Erythroblast (primary cell): ENCODE measurements around the gene ZBTB11.
A peak's percentile ranks its signal among the peaks of the same experiment; 100 is the strongest.
"Not testable (repeated sequence)": the region's sequence is repeated elsewhere in the genome, so short reads cannot be mapped to it uniquely, and the experiment has no call there.

Source experiments
- DNase-seq, 2 experiments: peaks; one replicate each; lab custom pipeline; 2025; lab: John Stamatoyannopoulos, UW
- GATA1 ChIP-seq: IDR thresholded peaks from 2 replicates; pipeline ENCODE4 v1.6.1; 2011; ENCODE audit warnings: low read depth, mild to moderate bottlenecking, control low read depth, low read length, moderate library complexity
- POLR2A ChIP-seq: IDR thresholded peaks from 2 replicates; pipeline ENCODE4 v1.6.1; 2011; ENCODE audit warnings: mild to moderate bottlenecking, low read length

Gene ZBTB11, protein sequence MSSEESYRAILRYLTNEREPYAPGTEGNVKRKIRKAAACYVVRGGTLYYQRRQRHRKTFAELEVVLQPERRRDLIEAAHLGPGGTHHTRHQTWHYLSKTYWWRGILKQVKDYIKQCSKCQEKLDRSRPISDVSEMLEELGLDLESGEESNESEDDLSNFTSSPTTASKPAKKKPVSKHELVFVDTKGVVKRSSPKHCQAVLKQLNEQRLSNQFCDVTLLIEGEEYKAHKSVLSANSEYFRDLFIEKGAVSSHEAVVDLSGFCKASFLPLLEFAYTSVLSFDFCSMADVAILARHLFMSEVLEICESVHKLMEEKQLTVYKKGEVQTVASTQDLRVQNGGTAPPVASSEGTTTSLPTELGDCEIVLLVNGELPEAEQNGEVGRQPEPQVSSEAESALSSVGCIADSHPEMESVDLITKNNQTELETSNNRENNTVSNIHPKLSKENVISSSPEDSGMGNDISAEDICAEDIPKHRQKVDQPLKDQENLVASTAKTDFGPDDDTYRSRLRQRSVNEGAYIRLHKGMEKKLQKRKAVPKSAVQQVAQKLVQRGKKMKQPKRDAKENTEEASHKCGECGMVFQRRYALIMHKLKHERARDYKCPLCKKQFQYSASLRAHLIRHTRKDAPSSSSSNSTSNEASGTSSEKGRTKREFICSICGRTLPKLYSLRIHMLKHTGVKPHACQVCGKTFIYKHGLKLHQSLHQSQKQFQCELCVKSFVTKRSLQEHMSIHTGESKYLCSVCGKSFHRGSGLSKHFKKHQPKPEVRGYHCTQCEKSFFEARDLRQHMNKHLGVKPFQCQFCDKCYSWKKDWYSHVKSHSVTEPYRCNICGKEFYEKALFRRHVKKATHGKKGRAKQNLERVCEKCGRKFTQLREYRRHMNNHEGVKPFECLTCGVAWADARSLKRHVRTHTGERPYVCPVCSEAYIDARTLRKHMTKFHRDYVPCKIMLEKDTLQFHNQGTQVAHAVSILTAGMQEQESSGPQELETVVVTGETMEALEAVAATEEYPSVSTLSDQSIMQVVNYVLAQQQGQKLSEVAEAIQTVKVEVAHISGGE

DNA sequence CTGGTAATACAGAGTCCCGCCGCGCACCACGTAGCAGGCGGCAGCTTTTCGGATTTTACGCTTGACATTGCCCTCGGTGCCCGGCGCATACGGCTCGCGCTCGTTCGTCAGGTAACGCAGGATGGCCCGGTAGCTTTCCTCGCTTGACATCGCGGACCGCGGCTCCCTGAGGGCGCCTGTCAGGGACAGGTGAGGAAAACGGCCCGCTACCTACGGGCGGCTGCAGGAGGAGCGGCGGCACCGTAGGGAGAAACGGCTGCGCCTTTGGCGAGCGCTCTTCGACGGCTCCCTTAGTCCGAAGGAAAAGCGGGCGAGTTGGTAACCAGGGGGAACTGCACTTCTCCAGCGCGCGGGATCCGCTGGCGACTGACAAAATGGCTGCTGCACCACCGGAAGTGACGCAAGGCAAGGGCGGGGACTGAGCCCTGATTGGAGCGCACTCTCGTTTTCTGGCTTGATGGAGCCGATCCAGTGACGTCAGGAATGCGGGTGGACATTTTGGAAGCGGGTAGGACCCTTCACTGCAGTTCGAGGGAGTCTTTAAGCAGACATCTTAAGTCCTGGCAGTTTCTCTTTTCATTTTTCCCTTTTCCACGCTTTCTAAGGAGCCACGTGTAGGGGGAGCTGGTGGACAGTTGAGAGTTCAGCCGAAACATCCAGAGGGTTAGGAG lies at the start of gene ZBTB11:
ZBTB11 (minus strand) TSS at position 368 of the 671 bp plus-strand sequence; CDS start at position 150, 218 bp downstream.
- no peak for TF ChIP-seq GATA1
- peak; percentile 85 for TF ChIP-seq POLR2A
- no peak for DNase-seq

DNA sequence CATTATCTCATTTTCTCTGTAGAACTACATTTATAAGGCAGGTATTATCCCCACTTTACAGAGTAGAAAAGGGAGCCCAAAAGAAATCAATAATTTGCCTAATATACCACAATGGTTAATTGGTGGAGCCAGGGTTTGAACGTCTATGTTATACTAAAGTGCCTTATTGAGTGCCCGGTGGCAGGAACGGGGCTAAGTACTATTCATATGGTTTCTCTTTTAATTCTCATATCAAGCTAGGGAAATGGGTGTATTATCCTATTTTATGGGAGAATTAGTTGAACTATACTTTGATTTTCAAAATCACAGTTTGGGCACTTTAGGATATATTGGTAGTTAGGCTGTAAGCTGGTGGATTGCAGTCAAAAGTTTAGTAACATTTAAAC lies 49.0 kb upstream of the ZBTB11 start:
- TF ChIP-seq POLR2A (no peak), GATA1 (no peak)

DNA sequence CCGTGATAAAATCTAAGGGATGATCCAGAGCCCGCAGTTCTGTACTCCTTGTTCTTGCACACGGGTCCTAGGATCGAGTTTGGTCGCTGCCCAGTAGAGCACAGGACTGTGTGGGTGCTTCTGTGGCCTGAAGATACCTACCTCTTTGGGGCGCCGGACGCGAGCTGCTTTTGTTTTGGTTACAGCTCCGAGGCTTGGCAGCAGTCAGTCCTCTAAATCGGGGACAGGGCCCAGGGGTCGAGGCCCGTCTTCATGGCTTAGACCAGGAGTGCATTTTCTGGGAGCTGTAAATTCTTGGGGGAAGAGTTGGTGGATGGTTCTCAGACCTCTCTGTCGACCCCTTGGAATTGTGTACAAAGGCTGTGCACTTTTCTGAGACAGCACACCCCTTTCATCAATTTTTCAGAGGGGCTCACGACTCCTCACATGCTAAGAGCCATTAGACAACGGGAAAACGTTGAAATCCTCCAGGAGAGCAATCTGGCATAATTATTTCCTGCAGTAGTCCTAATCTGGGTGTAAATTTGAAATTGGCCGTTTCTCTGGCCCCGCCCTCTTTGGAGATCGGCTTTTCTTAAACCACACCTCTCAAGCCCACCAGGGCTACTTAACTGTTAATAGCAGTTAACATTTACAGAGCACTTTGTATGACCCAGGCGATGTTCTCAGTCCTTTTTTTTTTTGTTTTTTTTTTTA lies 48.4 kb upstream of the ZBTB11 start:
- no peak for TF ChIP-seq GATA1
- no peak for TF ChIP-seq POLR2A
- DNase-seq: peak; percentile 70 to 73

More for the DNA sequence above, 49.0 kb upstream of the ZBTB11 start:
- DNase-seq: peak in 1 of 2 experiments; percentile 36

DNA sequence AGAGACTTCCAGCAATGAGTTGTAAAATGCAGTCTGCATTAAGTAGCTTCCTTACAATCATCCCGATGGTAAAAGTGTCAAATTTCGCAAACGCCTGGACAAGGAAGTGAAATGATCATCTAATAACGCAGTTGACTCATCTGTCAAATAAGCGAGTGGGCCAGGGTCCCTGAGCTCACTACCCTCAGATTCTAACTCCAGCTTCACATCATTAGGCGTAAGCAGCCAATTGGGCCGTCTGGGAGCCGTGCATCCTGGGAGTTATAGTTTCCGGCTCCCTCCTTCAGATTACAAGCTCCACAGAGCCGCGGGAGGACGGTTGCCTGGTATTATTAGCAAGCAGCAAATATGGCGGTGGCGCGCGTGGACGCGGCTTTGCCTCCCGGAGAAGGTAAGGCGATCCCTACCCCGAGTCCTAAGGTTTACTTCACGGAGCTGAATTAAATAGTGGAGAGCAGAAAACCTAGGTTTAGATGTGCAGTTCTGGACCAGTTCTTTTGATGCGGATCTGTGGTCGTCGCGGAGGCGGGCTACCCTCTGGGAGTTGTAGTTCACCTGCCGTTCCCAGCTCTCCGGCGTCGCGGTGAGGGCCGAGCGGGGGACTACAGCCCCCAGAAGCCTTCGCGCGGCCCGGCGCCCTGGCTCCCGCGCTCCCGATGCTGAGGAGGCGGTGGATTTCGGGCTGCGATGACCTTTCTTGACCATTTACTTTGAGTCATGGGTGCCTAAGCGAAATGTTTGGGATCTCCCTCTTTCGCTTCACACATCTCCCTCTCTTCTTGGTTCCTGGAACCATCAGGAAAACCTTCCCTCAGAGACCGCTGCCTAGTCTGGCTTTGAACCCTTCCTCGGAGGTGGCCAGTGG lies 47.6 kb upstream of the ZBTB11 start, which contains the start of gene CEP97:
CEP97 (plus strand) TSS at position 286 of the 865 bp plus-strand sequence; CDS start at position 349, 63 bp downstream.
- DNase-seq: peak; percentile 92 to 94
- peak; percentile 76 for TF ChIP-seq POLR2A
- no peak for TF ChIP-seq GATA1

DNA sequence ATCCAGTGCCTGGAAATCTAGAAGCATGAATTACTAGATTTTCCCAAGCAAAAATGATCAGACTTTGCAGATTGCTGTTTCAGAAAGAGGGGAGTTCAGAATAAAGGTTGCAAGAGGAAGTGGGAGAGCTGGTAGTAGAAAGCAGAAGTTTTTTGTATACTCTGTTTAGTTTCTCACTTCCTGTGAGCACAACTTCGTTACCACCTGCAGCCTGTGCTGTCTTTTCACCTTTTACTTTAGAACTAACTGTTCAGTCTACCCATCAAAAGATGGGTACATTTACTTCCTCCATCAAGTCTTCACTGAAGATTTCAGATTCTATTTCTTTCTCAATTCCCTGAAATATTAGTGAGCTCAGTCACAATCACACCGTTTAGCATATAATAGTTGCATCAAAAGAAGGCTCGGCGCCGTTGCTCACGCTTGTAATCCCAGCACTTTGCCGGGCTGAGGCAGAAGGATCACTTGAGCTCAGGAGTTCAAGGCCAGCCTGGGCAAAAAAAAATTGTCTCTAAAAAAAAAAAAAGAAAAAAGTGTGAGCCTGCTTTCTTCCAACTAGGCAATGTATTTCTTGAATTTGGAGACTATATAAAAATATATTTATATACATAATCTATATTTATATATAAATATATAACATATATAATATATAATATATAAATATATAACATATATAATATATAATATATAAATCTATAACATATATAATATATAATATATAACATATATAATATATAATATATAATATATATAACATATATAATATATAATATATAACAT lies 45.7 kb upstream of the ZBTB11 start:
- DNase-seq: no peak

DNA sequence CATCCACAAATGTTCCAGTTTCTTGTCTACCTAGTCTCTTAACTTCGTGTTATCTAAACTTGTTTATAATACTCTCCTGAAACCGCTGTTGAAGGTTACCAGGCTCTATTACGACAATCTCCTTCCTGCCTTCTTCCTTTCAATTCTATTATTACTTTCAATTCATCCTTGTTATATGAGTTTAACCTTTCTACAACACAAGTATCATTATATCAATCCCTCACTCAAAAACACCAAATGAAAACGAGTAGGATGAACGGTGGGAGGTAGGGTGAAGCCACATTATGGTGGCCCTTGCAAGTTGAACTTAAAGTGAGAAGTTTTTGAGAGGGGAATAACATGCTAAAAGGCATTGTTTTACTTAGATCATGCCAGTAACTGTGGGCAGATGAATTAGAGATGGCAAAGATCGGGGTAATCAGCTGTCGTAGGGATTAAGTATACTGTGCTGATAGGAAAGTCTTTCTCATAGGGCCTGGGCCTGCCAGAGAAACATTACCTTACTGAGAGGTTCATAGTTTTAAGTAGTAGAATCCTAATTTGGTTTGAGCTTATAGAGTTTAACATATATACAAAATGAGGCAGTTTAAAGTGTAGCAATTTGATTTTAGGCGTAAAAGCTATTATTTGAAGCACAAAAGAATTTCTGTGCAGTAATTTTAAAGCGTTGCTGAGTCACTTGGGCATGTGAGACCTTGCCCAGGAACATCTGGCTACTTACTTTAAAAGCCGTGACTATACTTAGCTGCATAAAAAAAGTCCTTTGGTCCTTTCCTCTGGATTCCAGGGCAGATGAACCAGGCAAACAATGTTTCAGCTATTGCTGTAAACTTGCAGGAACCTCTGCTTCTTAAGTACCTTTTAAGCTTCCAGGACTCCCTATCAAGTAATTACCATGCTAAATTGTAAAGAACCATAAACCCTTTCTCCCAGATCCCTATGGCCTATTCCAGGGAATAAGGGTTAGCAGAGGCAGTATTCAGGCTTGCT lies 44.2 kb upstream of the ZBTB11 start:
- TF ChIP-seq POLR2A (no peak), GATA1 (no peak)

More for the DNA sequence above, 45.7 kb upstream of the ZBTB11 start:
- no peak for TF ChIP-seq GATA1
- no peak for TF ChIP-seq POLR2A

DNA sequence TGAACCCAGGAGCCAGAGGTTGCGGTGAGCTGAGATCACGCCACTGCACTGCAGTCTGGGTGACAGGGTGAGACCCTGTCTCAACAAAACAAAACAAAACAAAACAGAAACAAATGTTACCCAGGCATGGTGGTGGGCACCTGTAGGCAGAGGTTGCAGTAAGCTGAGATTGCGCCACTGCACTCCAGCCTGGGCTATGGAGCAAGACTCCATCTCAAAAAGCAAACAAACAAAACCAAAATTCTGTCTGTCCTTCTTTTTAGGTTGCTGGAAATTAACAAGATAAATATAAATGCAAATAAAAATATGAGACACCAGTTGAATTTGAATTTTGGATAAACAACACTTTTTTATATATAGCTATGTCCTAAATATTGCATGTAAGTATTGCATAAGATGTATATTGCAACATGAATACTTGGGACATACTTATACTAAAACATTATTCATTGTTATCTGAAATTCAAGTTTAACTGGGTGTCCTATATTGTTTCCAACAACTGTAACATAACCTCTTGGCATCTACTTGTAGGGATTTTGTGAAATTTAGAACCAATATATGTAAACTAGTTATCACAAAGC lies 42.8 kb upstream of the ZBTB11 start:
- DNase-seq: no peak
- no peak for TF ChIP-seq GATA1
- TF ChIP-seq POLR2A: no peak

More for the DNA sequence above, 44.2 kb upstream of the ZBTB11 start:
- DNase-seq: no peak

DNA sequence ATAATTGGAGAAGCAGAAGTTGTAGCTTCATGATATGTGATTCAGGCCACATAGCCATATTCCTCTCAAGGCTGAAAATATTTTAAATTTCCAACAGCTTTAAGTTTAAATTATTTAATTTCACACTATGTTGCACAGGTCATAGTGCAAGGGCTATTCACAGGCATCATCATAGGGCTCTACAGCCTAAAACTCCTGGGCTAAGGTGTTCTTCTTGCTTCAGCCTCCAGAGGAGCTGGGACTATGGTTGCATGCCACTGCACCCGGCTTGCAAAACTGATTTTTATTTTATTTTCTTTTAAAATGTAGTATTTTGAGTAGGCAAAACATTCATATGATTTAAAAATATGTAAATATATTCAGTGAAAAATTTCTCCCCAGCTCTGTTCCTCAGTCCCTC lies 41.5 kb upstream of the ZBTB11 start:
- no peak for DNase-seq
- no peak for TF ChIP-seq POLR2A
- no peak for TF ChIP-seq GATA1

DNA sequence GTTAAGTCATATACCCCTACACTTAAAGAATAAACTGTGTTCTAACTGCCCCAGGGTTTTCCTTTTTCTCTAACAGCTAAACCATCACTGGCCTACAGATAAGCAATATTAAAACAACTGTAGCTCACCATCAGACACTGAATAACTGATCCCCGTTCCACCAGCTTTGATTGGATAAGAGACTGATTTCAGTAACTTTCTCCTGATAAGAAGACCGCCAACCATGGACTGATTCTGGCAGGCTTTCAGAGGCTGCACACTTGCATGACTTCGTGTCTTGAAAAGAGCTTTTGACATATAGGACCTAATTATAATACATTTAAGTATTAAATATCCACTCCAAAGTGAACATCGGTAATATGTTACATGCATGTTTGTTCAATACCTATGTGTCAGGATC lies 32.2 kb upstream of the ZBTB11 start:
- no peak for TF ChIP-seq GATA1
- no peak for TF ChIP-seq POLR2A
- DNase-seq: peak; percentile 25 to 46

DNA sequence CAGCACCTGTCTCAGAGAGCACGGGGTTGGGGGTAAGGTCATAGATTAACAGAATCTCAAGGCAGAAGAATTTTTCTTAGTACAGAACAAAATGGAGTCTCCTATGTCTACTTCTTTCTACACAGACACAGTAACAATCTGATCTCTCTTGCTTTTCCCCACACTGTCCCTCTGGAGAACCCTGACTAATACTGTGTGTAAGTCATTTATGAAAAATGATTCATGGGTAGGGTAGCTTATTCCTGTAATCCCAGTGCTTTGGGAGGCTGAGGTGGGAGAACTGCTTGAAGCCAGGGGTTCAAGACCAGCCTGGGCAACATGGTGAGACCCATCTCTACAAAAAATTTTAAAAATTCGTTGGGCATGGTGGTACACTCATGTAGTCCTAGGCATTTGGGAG lies 27.7 kb upstream of the ZBTB11 start:
- DNase-seq: not testable (repeated sequence)
